Activated naive CD4-positive, alpha-beta T cell treated with anti-CD3 and anti-CD28 coated beads, Interleukin-2, amount 50 U/mL, for 72 hours (primary cell): ENCODE data around the gene CNR2. TPM values are rescaled to one million over a fixed set of nuclear protein-coding genes. Genes with fewer than 3 reads are reported as not detected.

Experiments used
- ATAC-seq, 2 donors: fragments of 150-1000 bp; cut with Tn5 transposase; 2 replicates each; pipeline ENCODE4 v1.10.0; 2021; ENCODE audit warnings: mild to moderate bottlenecking in 2 of 2, moderate library complexity in 2 of 2
- DNase-seq, 2 donors: peaks; one replicate each; pipeline ENCODE4 v3.0.0; 2021 to 2022; ENCODE audit warnings: low spot score in 2 of 2
- H3K27ac Mint-ChIP-seq, 2 donors: one replicate each; pipeline ENCODE4 v1.8.0; 2022; ENCODE audit warnings: mild to moderate bottlenecking in 2 of 2, mixed read lengths in 2 of 2
- H3K36me3 Mint-ChIP-seq, 2 donors: one replicate each; pipeline ENCODE4 v1.8.0; 2022; ENCODE audit warnings: mixed read lengths in 2 of 2
- H3K9me3 Mint-ChIP-seq, 2 donors: one replicate each; pipeline ENCODE4 v1.8.0; 2022; ENCODE audit warnings: mixed read lengths in 2 of 2
- total RNA-seq, 2 donors: library from RNA; stranded (reverse); gene quantifications; one replicate each; pipeline ENCODE4 v1.2.3, GENCODE V29; 2022

The CNR2 gene
- total RNA-seq, 2 donors from 2014 or later: 0.05 TPM; not detected in 1

- no peaks in the 10 kb centered on the region for H3K36me3 Mint-ChIP-seq
- H3K27ac Mint-ChIP-seq: no peak overlapping the region
- no peaks in the 10 kb centered on the region for H3K9me3 Mint-ChIP-seq
- no peak for ATAC-seq
- DNase-seq: no peak
These were observed 11.4 kb upstream of the CNR2 start for GRCh38 chr1:23924601-23925000.

- DNase-seq (no peak), ATAC-seq (no peak)
- H3K9me3 Mint-ChIP-seq: no peaks in the 10 kb centered on the region
- H3K27ac Mint-ChIP-seq: no peak overlapping the region
- no peaks in the 10 kb centered on the region for H3K36me3 Mint-ChIP-seq
These were observed 10.7 kb upstream of the CNR2 start for GRCh38 chr1:23923592-23924499.

GRCh38 chr1:23922321-23922943, 9.3 kb upstream of the CNR2 start:
- H3K9me3 Mint-ChIP-seq: no peaks in the 10 kb centered on the region
- H3K27ac Mint-ChIP-seq: no peak overlapping the region
- DNase-seq (no peak), ATAC-seq (no peak)
- H3K36me3 Mint-ChIP-seq: no peaks in the 10 kb centered on the region

GRCh38 chr1:23916209-23917131, 3.3 kb upstream of the CNR2 start:
- DNase-seq (peak; percentile 61 to 62), ATAC-seq (peak; percentile 92 to 99)
- H3K27ac Mint-ChIP-seq: no peak overlapping the region
- H3K36me3 Mint-ChIP-seq: no peaks in the 10 kb centered on the region
- H3K9me3 Mint-ChIP-seq: no peaks in the 10 kb centered on the region

- DNase-seq: no peak
- ATAC-seq: no peak
- no peak overlapping the region for H3K27ac Mint-ChIP-seq
- H3K9me3 Mint-ChIP-seq: no peaks in the 10 kb centered on the region
- H3K36me3 Mint-ChIP-seq: no peaks in the 10 kb centered on the region
These were observed 2.3 kb upstream of the CNR2 start for GRCh38 chr1:23915466-23915865.

- DNase-seq (no peak), ATAC-seq (no peak)
- no peaks in the 10 kb centered on the region for H3K36me3 Mint-ChIP-seq
- H3K27ac Mint-ChIP-seq: no peak overlapping the region
- H3K9me3 Mint-ChIP-seq: no peaks in the 10 kb centered on the region
These were observed 1.8 kb upstream of the CNR2 start for GRCh38 chr1:23914921-23915320.

- DNase-seq (no peak), ATAC-seq (no peak)
- Mint-ChIP-seq H3K36me3 (no peaks in the 10 kb centered on the region), H3K27ac (peak overlapping the region; percentile 5 to 16), H3K9me3 (no peaks in the 10 kb centered on the region)
These were observed 1.2 kb downstream of the CNR2 start for GRCh38 chr1:23911921-23912320.

GRCh38 chr1:23910553-23911246, 2.5 kb downstream of the CNR2 start:
- H3K27ac Mint-ChIP-seq: no peak overlapping the region
- no peak for DNase-seq
- H3K36me3 Mint-ChIP-seq: no peaks in the 10 kb centered on the region
- peak; percentile 36 to 60 for ATAC-seq
- no peaks in the 10 kb centered on the region for H3K9me3 Mint-ChIP-seq

GRCh38 chr1:23910144-23910543, 3.0 kb downstream of the CNR2 start:
- ATAC-seq (no peak), DNase-seq (no peak)
- H3K9me3 Mint-ChIP-seq: no peaks in the 10 kb centered on the region
- H3K36me3 Mint-ChIP-seq: no peaks in the 10 kb centered on the region
- no peak overlapping the region for H3K27ac Mint-ChIP-seq

GRCh38 chr1:23909412-23909811, 3.8 kb downstream of the CNR2 start:
- ATAC-seq: no peak
- H3K27ac Mint-ChIP-seq: no peak overlapping the region

GRCh38 chr1:23908453-23909341, 4.5 kb downstream of the CNR2 start:
- Mint-ChIP-seq H3K9me3 (no peaks in the 10 kb centered on the region), H3K36me3 (no peaks in the 10 kb centered on the region), H3K27ac (no peak overlapping the region)
- DNase-seq (no peak), ATAC-seq (no peak)

More at GRCh38 chr1:23909412-23909811, 3.8 kb downstream of the CNR2 start:
- DNase-seq: no peak
- Mint-ChIP-seq H3K9me3 (no peaks in the 10 kb centered on the region), H3K36me3 (no peaks in the 10 kb centered on the region)

GRCh38 chr1:23906731-23907130, 6.4 kb downstream of the CNR2 start:
- ATAC-seq (no peak), DNase-seq (no peak)
- H3K27ac Mint-ChIP-seq: peak overlapping the region in 1 of 2 donors; percentile 18
- H3K9me3 Mint-ChIP-seq: no peaks in the 10 kb centered on the region
- no peaks in the 10 kb centered on the region for H3K36me3 Mint-ChIP-seq

GRCh38 chr1:23905461-23906025, 7.6 kb downstream of the CNR2 start:
- Mint-ChIP-seq H3K9me3 (no peaks in the 10 kb centered on the region), H3K36me3 (no peaks in the 10 kb centered on the region), H3K27ac (peak overlapping the region in 1 of 2 donors; percentile 61)
- DNase-seq: no peak
- ATAC-seq: no peak

GRCh38 chr1:23904748-23905357, 8.3 kb downstream of the CNR2 start:
- DNase-seq (peak; percentile 58 to 85), ATAC-seq (peak; percentile 91 to 92)
- Mint-ChIP-seq H3K27ac (peak overlapping the region in 1 of 2 donors; percentile 61), H3K9me3 (no peaks in the 10 kb centered on the region), H3K36me3 (no peaks in the 10 kb centered on the region)

- H3K36me3 Mint-ChIP-seq: no peaks in the 10 kb centered on the region
- no peaks in the 10 kb centered on the region for H3K9me3 Mint-ChIP-seq
- H3K27ac Mint-ChIP-seq: no peak overlapping the region
- DNase-seq: no peak
- no peak for ATAC-seq
These were observed 9.4 kb downstream of the CNR2 start for GRCh38 chr1:23903754-23904153.
